ENCODE results near the gene QRSL1. TPM values are rescaled to one million over a fixed set of nuclear protein-coding genes. Genes with fewer than 3 reads are reported as not detected.
A peak's percentile ranks its signal among the peaks of the same experiment; 100 is the strongest.
"Not testable (repeated sequence)": the region's sequence is repeated elsewhere in the genome, so short reads cannot be mapped to it uniquely, and the experiment has no call there.

The QRSL1 gene
- total RNA-seq, 1 donor from 2014 or later, result 9.8 TPM

DNA sequence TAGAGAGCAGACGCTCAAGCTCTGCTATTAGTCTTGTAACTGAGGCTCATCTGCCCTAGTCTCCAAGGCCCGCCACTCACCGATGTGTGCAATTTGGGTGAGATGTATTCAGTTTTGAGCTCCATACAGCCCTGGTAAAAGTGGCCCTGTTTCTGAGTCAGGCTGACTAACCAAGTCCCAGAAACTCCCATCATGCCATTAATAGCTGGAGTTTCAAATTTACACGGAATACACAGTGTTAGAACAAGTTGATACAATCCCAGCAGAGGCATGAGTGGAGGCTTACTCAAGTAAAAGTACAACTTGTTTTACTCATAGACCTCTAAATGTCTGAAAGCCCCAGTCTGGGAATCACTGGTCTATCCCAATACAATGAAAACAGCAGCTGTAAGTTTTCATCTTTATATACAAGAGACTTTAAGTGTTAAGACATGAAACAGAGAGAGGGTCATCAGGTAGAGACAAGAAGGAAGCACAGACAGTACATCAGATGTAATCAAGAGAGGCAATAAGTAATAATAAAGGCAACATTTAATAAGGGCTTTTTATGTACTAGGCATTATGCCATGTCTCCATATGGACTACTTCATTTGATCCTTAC is 42.5 kb upstream of the QRSL1 start:
- Histone ChIP-seq H3K4me2 (ENCODE audit: low read length) (no peak overlapping the region), H3K9ac (ENCODE audit: low read length) (no peak overlapping the region), H4K20me1 (ENCODE audit: insufficient read depth, low read length) (no peaks in the 10 kb centered on the region), H3K27me3 (ENCODE audit: insufficient read depth, low read length) (no peaks in the 10 kb centered on the region), H3K4me3 (ENCODE audit: insufficient read depth, low read depth, low read length) (no peak overlapping the region), H3K79me2 (ENCODE audit: insufficient read depth, low read length) (no peaks in the 10 kb centered on the region), H3K9me3 (ENCODE audit: insufficient read depth, low read depth, low read length) (no peaks in the 10 kb centered on the region), H3K4me1 (ENCODE audit: insufficient read depth, low read length) (peaks cover 16% of the 10 kb centered on the region), H3K27ac (ENCODE audit: low read depth, low read length) (no peak overlapping the region), H3K36me3 (ENCODE audit: insufficient read depth, low read length) (no peaks in the 10 kb centered on the region), H2AFZ (ENCODE audit: low read depth, low read length) (no peak overlapping the region)
- no peak for TF ChIP-seq EZH2 (IDR thresholded peaks at IDR 0.05; ENCODE audit: insufficient read depth, low read length)
- Mint-ChIP-seq H3K36me3 (ENCODE audit: low read depth, unreplicated experiment) (peaks cover 12% of the 10 kb centered on the region), H3K27me3 (ENCODE audit: low read depth, unreplicated experiment) (no peaks in the 10 kb centered on the region), H3K9me3 (ENCODE audit: unreplicated experiment) (no peaks in the 10 kb centered on the region), H3K4me1 (ENCODE audit: low read depth, unreplicated experiment) (peaks cover 26% of the 10 kb centered on the region), H3K27ac (ENCODE audit: unreplicated experiment) (no peak overlapping the region), H3K4me3 (ENCODE audit: unreplicated experiment) (no peak overlapping the region)
- DNase-seq (ENCODE audit: low read depth) (no peak), FAIRE-seq (no peak)

GRCh38 chr6:106588937-106589336 is 40.4 kb upstream of the QRSL1 start:
- H3K4me3 ChIP-seq (ENCODE audit: insufficient read depth, low read depth, low read length); FAIRE-seq; H3K9me3 ChIP-seq (ENCODE audit: insufficient read depth, low read depth, low read length); H4K20me1 ChIP-seq (ENCODE audit: insufficient read depth, low read length); H3K36me3 Mint-ChIP-seq (ENCODE audit: low read depth, unreplicated experiment); H3K4me3 Mint-ChIP-seq (ENCODE audit: unreplicated experiment); DNase-seq (ENCODE audit: low read depth); H3K9ac ChIP-seq (ENCODE audit: low read length); H3K27me3 Mint-ChIP-seq (ENCODE audit: low read depth, unreplicated experiment); H3K27ac Mint-ChIP-seq (ENCODE audit: unreplicated experiment); H3K27ac ChIP-seq (ENCODE audit: low read depth, low read length); H3K27me3 ChIP-seq (ENCODE audit: insufficient read depth, low read length); H3K79me2 ChIP-seq (ENCODE audit: insufficient read depth, low read length); H3K36me3 ChIP-seq (ENCODE audit: insufficient read depth, low read length); H3K9me3 Mint-ChIP-seq (ENCODE audit: unreplicated experiment); H2AFZ ChIP-seq (ENCODE audit: low read depth, low read length); H3K4me2 ChIP-seq (ENCODE audit: low read length): not testable (repeated sequence)
- H3K4me1 ChIP-seq (ENCODE audit: insufficient read depth, low read length), result peaks cover 18% of the 10 kb centered on the region
- H3K4me1 Mint-ChIP-seq (ENCODE audit: low read depth, unreplicated experiment), result peaks cover 31% of the 10 kb centered on the region

DNA sequence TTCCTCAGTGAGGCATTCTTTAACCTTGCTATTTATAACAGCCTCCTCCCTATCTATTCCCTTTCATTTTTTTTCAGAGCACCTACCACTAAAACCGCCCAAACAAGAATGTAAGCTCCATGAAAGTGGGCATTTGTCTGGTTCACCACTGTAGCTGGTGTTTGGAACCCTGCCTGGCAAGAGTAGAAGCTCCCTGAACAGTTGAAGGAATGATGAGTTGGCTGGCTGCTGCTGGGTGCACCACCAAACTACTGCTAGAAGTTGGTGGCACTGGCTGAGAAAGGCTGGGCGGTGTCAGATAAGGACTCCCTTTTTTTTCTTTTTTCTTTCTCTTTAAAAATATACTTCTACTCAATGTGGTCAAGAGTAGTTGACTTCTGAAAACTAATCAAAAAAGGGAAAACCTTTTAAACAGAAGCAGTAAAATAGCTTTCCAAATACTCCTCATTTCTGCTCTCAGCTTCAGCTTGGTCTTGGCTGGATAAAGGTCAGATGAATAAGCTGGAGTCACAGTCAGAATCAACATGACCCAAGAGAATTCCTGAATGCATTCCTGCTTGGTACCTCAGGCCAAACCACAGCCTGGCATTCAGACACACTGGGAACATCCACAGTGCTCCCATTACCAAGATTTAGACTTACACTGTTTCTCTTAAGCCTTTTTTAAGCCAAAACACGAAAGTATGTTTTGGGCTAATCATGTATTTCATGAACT is 38.1 kb upstream of the QRSL1 start:
- Histone ChIP-seq H3K4me3 (ENCODE audit: insufficient read depth, low read depth, low read length) (peak overlapping the region; percentile 15), H3K36me3 (ENCODE audit: insufficient read depth, low read length) (no peaks in the 10 kb centered on the region), H3K27ac (ENCODE audit: low read depth, low read length) (peak overlapping the region; percentile 56), H4K20me1 (ENCODE audit: insufficient read depth, low read length) (no peaks in the 10 kb centered on the region), H3K27me3 (ENCODE audit: insufficient read depth, low read length) (no peaks in the 10 kb centered on the region), H2AFZ (ENCODE audit: low read depth, low read length) (no peak overlapping the region), H3K9me3 (ENCODE audit: insufficient read depth, low read depth, low read length) (no peaks in the 10 kb centered on the region), H3K79me2 (ENCODE audit: insufficient read depth, low read length) (no peaks in the 10 kb centered on the region), H3K4me1 (ENCODE audit: insufficient read depth, low read length) (peaks cover 18% of the 10 kb centered on the region), H3K9ac (ENCODE audit: low read length) (peak overlapping the region; percentile 11), H3K4me2 (ENCODE audit: low read length) (peak overlapping the region; percentile 66)
- no peaks in the 10 kb centered on the region for H3K27me3 Mint-ChIP-seq (ENCODE audit: low read depth, unreplicated experiment)
- TF ChIP-seq CTCF (IDR thresholded peaks at IDR 0.05; ENCODE audit: insufficient read depth, low read depth, low read length), result no peak
- TF ChIP-seq EZH2 (IDR thresholded peaks at IDR 0.05; ENCODE audit: insufficient read depth, low read length), result no peak
- no peaks in the 10 kb centered on the region for H3K9me3 Mint-ChIP-seq (ENCODE audit: unreplicated experiment)
- FAIRE-seq (peak; percentile 99), DNase-seq (ENCODE audit: low read depth) (peak; percentile 89)
- peak overlapping the region; percentile 90 for H3K27ac Mint-ChIP-seq (ENCODE audit: unreplicated experiment)
- H3K4me1 Mint-ChIP-seq (ENCODE audit: low read depth, unreplicated experiment), result peaks cover 28% of the 10 kb centered on the region
- H3K36me3 Mint-ChIP-seq (ENCODE audit: low read depth, unreplicated experiment), result peaks cover 5% of the 10 kb centered on the region
- peak overlapping the region; percentile 22 for H3K4me3 Mint-ChIP-seq (ENCODE audit: unreplicated experiment)

Data from astrocyte (in vitro differentiated cells and primary cell).